HepG2 (cell line): ENCODE results near the gene TRIO.

Source experiments
- GABPB1 ChIP-seq: IDR thresholded peaks from 2 replicates; pipeline ENCODE4 v1.6.1; 2016; ENCODE audit warnings: mild to moderate bottlenecking, missing genetic modification reagents, moderate library complexity, missing compliant biosample characterization
- HNF4G ChIP-seq, 2 experiments: sonication (generic) in 1 of 2; formaldehyde crosslinking in 1 of 2; IDR thresholded peaks; 2 replicates each; pipeline versions ENCODE4 v1.4.0 to v1.6.1; 2011 to 2020; ENCODE audit warnings: borderline replicate concordance in 2 of 2, low read depth in 2 of 2, mild to moderate bottlenecking in 2 of 2, low read length in 1 of 2, missing genetic modification reagents in 1 of 2, moderate library complexity in 1 of 2
- HNRNPK ChIP-seq: fragments of 200-400 bp; formaldehyde crosslinking; IDR thresholded peaks from 2 replicates; pipeline ENCODE4 v1.6.1; 2018; ENCODE audit warnings: low read length, low read depth, moderate library complexity, mild to moderate bottlenecking; ENCODE audit not compliant: poor library complexity, severe bottlenecking
- PCBP1 ChIP-seq: fragments of 200-400 bp; formaldehyde crosslinking; IDR thresholded peaks from 2 replicates; pipeline ENCODE4 v1.6.1; 2017; ENCODE audit warnings: mild to moderate bottlenecking, low read depth, low read length, borderline replicate concordance
- POLR2A ChIP-seq, 2 experiments: IDR thresholded peaks; 2 replicates each; pipeline ENCODE4 v1.6.1; 2011; ENCODE audit warnings: low read depth in 2 of 2, low read length in 2 of 2, mild to moderate bottlenecking in 1 of 2, moderate library complexity in 1 of 2; ENCODE audit not compliant: insufficient read depth in 1 of 2
- POLR2AphosphoS5 ChIP-seq: IDR thresholded peaks from 2 replicates; pipeline ENCODE4 v1.6.1; 2012; ENCODE audit warnings: low read depth, low read length
- TF ChIP-seq, protein P1 (sequence below): sonication (generic); formaldehyde crosslinking; IDR thresholded peaks from 2 replicates; pipeline ENCODE4 v1.4.0; 2020; ENCODE audit warnings: missing genetic modification reagents

DNA sequence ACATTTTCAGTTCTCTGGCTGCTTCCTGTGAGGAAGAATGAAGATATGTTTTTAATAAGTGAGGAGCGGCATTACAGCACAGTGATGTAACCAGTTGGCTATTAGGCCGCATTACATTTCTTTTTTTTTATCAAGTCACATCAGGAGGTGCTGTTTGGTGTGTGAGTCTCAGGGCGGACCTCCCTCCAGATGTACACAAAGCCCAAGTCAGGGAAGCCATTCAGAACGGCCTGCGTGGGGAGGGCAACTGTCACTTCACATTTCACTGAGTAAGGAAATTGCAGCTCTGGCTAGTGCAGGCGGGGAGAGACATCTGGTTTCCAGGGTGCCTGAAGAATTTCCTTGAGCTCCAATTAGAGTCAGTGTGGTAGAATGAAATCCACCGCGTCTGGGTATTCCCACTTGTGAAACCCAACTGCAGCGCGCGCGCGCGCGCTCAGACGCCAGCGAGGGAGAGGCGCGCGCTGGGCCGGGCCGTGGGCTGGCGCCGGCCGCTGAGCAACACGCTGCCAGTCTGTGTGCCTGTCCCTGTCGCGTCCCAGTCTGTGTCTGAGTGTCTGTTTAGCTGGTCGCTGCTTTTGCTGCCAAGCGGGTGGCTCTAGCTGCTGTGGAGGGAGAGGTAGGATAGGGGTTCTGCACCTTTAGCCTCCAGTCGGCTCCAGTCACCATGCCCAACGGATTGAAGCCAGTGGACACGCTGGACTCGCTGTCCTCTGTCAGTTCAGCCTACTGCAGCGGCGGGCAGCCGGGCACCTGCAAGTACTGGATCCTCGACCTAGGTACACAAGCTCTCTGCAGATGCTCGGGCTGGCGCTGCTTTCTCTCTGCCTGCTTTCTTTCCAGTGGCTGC, 297.7 kb downstream of the TRIO start:
- TF ChIP-seq POLR2A (IDR thresholded peaks at IDR 0.05; ENCODE audit: insufficient read depth in 1 of 2, low read depth in 2 of 2, low read length in 2 of 2) (no peak), PCBP1 (no peak), HNRNPK (no peak), GABPB1 (no peak), HNF4G (IDR thresholded peaks at IDR 0.05; ENCODE audit: borderline replicate concordance, low read depth, low read length) (no peak), HNF4G (CRISPR knock-in tag; IDR thresholded peaks at IDR 0.05; ENCODE audit: borderline replicate concordance, low read depth) (no peak), POLR2AphosphoS5 (no peak)
- TF ChIP-seq, protein P1, sequence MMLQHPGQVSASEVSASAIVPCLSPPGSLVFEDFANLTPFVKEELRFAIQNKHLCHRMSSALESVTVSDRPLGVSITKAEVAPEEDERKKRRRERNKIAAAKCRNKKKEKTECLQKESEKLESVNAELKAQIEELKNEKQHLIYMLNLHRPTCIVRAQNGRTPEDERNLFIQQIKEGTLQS: no peak
